HG03060 (cell line): ENCODE results near the gene ADAMTS15.

Source experiments
- ATAC-seq: cut with Tn5 transposase; IDR thresholded peaks from one replicate; pipeline ENCODE4 v1.9.1; 2021; ENCODE audit warnings: low read depth, moderate number of reproducible peaks; ENCODE audit not compliant: unreplicated experiment

Gene ADAMTS15

DNA sequence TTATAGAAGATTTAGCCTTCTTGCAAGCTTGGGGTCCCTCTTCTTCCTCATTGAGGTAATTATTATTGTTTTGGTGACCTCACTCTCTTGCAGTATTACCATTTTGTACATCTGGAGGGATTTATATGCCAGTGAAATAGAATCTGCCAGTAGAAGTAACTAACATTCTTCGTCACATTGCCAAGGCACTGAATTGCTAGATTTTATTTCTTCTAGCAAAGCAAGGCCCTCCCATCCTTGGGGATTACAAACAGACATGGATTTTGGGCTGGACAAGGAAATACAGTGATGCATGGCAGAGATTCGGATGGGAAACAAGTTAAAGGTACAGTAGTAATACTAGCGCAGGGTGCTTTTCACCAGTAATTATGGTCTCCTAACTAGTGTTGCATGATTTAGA, 7.8 kb downstream of the ADAMTS15 start:
- ATAC-seq, result no peak

DNA sequence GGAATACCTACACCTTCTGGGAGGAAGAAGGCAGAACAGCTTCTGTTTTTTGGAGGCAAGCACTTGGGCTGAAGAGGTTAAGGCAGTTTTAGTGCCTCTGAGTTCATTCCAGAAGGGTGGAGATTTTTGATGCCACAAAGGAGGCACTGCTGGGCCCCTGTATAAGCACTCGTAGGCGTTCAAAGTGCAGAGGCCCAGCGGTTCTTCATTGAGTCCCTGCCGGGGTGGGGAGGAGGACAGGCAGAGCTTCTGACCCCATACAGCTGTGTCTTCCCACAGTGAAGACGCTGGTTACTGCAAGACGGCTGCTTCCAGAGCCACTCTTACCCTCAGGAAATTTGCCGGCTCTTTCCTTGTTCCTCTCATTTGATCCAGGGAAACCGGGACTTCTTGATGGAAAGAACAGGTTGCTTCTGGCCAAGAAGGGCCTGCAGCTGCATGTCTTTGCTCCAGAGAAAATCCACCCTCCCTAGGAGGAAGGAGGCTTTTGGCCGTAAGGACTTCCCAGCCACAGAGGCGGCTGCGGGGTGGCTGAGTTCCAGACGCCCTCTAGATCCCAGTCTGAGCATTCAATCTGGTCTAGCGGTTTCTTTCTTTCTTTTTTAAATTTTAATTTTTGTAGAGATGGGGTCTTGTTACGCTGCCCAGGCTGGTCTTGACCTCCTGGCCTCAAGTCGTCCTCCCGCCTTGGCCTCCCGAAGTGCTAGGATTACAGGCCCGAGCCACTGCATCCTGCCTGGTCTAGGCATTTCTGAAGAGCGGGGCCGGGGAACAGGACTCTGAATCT, 9.4 kb downstream of the ADAMTS15 start:
- ATAC-seq, result no peak

DNA sequence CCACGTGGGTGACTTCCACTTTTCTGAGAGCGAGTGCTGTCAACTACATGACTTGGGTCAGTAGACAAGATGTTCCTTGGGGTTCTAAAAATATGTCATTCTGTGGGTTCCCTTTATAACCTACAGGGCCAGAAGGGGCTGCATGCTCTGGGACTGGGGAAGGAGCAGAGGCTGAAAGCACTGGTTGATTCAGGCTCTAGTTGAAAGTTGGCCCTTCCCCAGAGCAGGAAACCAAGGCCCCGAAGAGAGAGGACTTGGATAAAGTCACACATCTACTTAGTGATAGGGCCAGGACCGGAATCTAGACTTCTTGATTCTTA, 9.9 kb downstream of the ADAMTS15 start:
- ATAC-seq, result no peak

DNA sequence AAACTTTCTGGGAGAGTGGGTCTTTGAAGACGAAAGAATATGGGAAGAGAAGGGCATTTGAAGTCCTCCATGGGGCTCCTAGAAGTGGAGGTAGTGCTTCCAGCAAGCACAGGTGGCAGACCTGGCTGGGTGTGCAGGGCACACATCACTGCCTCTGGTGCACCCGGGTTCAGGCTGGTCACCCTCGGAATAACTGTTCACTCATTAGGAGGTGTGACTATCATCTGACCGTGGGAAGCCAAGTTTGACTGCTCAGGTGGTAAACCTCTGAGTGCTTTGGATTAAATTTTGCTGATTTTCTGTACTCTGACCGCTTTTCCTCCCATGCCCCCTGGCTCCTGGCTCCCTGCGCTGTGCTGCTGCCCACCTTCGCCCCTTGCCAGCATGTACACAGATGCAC, 11.1 kb downstream of the ADAMTS15 start:
- ATAC-seq, result no peak

DNA sequence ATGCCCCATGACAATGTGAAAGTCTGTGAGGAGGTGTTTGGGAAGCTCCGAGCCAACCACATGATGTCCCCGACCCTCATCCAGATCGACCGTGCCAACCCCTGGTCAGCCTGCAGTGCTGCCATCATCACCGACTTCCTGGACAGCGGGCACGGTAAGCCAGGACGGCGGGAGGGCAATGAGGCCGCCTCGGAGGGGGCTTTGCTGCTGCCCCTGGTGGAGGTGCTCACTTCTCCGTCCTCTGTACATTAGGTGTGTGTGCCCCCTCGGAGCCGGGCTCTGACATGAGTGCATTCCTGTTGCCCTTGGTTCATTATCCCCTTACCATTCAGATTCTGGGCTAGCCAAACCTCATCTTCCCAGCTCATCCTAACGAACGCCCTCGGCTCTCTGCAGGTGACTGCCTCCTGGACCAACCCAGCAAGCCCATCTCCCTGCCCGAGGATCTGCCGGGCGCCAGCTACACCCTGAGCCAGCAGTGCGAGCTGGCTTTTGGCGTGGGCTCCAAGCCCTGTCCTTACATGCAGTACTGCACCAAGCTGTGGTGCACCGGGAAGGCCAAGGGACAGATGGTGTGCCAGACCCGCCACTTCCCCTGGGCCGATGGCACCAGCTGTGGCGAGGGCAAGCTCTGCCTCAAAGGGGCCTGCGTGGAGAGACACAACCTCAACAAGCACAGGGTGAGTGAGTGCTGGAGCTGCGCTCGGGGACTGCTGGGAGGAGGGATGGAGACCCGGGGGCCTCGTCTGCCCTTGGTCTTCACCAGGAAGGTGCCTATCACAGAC, 13.8 kb downstream of the ADAMTS15 start:
- no peak for ATAC-seq

DNA sequence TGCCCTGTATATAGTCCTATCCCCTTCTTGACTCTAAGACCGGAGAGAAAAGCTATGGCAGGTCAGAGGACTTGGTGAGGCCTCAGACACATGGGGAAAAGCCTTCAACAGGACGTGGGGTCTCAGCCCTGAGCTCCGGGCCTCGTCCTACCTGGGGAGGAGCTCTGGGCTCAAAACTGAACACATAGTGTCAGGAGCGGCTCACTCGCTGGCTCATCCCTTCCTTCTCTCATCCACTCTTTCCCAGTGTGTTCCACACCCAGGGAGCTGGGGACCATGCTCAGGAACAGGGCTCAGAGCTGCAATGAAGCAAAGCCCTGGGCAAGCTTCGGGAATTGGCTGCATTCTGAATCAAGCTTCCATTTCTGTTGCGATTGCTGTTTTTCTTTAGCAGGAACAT, 14.5 kb downstream of the ADAMTS15 start:
- no peak for ATAC-seq

DNA sequence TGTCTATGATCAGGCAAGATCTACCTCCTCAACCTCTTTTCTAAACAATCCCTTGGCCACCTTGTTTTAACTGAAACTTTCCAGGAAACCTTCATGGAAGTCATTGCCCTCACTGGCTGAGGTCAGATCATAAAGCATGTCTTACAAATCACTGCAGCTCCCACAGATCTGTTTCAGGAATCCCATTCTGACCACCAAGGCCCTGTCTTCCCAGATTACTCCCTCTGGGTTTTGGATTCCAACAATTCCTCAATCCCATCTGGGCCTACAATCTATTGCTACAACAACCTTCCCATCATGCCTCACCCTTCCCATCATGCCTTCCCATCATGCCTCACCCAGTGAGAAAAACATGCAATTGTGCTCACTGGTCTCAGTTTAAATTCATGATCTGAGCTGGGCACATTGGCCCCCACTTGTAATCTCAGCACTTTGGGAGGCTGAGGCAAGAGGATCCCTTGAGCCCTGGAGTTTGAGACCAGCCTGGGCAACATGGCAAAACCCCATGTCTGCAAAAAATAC, 15.9 kb downstream of the ADAMTS15 start:
- ATAC-seq, result no peak

DNA sequence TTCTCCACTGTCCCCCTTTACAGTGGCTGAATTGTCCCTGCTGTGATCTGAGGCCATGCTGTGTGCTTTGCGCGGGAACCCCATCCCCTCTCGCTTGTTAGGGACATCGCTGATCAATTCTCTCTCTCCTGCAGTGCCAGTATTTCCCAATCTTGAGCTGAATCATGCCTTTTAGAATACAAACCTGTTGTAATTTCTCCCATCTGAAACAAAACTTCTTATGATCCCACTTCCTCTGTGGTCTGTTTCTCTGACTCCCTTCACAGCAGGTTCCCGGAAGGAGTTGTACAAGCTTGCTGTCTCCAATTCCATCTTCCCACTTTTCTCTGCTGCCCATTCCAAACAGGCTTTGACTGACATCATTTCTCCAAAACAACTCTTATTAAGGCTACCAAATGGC, 16.8 kb downstream of the ADAMTS15 start:
- ATAC-seq, result no peak

DNA sequence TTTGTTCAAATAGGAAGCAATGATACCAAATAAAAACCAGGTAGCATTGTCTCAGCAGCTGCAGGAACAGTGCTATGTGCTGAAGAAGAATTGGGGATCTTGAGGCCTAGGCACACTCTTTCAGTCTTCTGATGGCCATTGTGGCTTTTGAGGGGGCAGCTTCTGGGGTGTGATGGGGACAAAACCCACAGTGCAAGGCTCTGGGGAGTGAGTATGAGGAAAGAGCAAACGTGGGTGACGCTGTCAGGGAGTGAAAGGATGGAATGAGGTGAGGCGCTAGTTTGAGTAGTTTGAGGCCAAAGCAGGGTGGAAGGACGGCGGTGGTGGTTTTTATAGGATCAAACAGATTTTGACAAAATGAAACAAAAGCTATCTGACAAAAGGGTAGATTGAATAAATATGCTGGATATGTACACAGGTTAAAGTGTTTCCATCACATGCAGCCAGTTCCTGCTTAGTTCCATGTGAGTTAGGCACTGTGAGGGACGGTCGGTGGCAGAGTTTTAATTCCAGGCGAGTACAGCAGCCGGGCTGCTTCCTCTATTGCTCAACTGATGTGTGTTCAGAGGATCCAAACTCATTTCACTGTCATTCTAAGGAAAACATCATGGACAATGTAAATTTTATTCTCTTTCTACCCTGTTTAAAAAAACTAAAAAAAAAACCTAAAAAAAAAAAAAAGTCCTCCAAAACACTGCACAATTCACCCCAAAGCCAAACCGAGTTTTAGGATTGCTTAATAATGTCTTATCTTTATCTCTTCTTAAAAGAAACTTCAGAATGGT, 18.9 kb downstream of the ADAMTS15 start:
- no peak for ATAC-seq

DNA sequence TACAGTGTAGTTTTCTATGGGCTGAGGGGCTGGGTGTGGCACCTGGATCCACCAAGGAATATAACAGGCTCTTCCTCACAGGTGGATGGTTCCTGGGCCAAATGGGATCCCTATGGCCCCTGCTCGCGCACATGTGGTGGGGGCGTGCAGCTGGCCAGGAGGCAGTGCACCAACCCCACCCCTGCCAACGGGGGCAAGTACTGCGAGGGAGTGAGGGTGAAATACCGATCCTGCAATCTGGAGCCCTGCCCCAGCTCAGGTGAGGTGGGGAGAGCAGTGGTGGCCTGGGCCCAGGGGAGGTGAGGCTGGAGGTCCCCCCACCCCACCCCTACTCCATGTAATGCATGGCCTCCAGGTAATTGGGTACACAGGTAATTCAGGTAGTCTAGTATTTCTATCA, 20.7 kb downstream of the ADAMTS15 start:
- ATAC-seq, result no peak

DNA sequence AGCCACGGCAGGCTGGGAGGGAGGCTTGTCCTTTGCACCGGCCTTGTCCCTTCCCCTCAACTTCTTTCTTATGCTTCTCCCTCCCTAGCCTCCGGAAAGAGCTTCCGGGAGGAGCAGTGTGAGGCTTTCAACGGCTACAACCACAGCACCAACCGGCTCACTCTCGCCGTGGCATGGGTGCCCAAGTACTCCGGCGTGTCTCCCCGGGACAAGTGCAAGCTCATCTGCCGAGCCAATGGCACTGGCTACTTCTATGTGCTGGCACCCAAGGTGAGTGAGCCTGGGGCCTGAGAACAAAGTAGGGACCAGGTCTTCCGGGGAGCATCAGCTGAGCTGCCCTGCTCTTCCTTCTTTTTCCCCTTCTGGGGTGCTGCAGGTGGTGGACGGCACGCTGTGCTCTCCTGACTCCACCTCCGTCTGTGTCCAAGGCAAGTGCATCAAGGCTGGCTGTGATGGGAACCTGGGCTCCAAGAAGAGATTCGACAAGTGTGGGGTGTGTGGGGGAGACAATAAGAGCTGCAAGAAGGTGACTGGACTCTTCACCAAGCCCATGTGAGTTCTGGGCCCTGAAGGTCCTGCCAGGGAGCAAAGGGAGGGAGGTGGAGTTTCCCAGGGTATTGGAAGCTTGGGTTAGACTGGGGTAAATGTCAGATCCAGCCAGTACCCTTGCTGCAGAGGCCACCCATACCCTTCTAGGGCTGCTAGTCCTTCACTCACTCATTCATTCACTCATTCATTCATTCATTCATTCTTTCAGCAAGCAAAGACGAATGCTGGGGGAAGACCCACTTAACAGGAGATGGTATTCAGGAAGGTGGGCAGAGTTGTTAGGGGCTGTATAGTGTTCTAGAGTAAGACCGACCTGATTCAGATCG, 22.6 kb downstream of the ADAMTS15 start:
- no peak for ATAC-seq

DNA sequence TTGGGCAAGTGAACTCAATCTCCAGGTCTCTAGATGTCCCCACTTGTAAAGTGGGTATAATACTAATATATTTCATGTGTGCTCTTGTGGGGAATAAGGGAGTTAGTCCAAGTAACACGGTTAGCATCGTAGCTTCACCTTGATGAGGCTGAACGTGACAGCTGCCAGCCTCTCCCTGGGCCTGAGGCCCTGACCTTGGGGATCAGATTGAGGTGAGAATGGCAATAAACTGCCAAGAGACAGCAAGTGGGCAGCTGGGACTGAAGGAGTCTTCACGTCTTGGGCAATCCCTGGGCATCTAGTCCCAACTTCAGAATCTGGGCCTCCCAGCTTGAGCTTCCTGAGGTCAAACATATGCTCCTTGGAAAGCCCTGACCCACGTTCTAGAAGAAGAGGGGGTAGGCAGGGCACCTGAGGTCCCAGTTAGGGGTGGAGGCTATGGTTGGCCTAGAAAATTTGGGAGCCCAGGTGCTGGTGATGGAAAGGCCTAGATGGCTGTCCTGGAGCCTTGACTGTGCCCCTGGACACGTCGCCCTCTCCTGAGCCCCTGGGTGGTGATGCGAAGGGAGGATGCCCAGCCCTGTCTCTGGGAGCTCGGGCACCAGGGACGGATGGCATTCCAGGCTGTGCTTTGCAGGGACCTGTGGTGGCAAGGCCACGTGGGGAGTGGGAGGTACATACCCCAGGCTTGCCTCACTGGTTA, 23.4 kb downstream of the ADAMTS15 start:
- ATAC-seq, result no peak

DNA sequence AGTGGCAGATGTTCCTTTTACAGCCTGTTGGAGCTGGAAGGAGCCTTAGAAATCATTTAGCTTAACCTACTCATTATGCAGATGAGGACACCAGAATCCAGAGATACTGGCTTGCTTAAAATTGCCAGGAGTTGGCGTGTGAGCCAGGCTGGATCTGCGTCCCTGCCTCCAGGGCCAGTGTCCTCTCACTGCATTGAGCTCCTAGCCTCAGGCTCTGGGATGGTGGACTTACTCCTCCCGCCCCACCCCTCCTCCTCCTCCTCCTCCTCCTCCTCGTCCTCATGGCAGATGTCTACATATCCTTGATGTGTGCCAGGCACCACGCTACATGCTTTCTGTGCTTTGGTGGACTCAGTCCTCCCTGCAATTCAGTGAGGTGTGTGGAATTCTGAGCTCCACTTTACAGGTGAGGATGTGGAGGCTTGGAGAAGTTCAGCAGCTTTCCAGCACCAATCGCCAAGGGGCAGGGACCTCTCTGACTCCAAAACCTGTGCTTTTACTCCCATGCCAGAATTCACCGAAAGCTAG, 24.1 kb downstream of the ADAMTS15 start:
- ATAC-seq, result no peak

DNA sequence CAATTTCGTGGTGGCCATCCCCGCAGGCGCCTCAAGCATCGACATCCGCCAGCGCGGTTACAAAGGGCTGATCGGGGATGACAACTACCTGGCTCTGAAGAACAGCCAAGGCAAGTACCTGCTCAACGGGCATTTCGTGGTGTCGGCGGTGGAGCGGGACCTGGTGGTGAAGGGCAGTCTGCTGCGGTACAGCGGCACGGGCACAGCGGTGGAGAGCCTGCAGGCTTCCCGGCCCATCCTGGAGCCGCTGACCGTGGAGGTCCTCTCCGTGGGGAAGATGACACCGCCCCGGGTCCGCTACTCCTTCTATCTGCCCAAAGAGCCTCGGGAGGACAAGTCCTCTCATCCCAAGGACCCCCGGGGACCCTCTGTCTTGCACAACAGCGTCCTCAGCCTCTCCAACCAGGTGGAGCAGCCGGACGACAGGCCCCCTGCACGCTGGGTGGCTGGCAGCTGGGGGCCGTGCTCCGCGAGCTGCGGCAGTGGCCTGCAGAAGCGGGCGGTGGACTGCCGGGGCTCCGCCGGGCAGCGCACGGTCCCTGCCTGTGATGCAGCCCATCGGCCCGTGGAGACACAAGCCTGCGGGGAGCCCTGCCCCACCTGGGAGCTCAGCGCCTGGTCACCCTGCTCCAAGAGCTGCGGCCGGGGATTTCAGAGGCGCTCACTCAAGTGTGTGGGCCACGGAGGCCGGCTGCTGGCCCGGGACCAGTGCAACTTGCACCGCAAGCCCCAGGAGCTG, 24.8 kb downstream of the ADAMTS15 start:
- ATAC-seq, result no peak

DNA sequence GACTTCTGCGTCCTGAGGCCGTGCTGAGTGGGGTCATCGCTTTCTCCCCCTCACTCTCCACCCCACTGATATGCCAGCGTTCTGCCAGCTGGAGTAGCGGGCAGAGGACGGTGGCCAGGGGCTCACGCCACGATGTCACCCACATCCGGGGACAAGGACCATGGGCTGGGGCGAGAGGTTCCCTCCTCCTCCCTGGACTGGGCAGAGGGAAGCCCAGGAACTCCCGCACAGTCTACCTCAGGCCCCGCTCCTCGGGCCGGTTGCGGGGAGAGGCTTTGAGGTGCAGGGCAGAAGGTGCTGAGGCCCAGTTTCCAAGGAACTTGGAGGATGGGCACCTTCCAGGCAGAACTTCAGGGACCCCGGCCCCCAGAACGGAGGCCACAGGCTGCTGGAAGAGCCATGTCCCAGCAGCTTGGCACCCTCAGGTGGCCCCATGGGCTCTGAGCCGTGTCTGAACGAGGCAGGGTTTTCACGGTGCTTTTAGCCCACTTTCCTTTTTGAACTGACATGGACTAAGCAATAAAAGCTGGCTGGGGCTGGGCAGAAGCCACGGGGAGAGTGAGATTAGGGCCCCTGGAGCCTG, 25.4 kb downstream of the ADAMTS15 start:
- ATAC-seq, result no peak

DNA sequence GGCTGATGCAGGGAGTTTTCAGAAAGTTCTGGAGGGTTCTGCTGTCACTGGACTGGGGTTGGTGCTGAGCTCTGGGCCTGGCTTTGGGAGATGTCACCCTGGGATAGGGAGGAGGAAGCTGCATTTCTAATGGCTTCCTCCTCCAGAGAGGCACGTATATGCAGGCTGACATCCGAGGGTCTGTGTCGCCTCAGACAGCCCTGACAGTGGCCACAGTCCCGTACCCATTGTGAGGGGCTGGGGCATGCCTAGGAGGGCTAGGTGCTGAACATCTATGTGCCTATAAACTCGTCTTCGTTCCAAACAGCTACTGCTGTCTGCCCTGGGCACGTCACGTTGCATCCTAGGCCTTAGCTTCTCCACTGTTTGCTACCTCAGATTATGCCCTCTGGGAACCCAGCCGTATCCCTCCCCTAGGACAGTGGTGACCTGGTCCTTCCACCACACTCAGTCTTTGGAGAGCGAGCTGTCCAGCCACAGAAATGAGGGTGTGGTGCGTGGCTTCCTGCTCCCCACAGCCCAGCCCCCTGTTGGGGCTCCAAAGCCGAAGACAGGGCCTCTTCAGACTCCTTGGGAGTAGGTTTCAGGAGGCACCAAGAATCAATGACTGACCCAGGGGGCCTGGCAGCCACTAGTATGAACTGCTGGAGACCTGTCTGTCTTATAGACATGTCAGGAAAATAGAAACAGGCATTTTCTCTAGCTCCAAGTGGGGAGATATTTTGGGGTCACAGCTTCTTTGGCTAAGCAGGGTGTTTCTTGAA, 26.4 kb downstream of the ADAMTS15 start:
- no peak for ATAC-seq

DNA sequence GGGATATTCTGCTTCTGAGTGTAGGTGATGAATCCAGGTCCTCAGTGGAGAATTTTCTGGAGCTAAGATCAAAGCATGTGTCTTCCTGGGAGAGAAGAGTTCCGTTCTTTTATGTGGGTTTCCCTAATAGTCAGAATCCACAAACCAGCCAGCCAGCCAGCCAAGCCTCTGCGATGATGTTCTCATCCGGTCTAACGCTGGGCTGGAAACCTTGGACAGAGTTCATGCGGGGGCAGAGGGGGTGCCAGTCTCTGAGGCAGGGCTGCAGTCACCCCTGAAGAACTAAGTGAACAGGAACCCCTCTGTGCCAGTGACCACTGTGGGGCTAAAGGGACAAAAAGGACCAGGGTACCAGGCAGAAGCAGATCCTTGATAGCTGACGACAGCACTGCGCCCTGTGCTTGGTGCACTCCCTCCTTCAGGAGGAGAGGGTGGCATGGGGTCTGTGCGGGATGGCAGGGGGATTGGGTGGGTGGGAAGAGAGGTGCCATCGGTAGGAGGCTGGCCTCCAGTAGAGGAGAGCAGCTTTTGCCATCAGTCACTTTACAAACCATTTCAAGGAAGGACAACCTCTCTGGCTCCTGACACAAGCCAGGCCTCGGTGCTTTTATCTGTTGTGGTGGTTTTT, 27.1 kb downstream of the ADAMTS15 start:
- no peak for ATAC-seq
